ENCODE results near the gene TRIM46.

Gene TRIM46

GRCh38 chr1:155184835-155185782 lies 11.5 kb downstream of the TRIM46 start:
- ChIA-PET CTCF (interaction anchor here (1.8 to 4.0 kb wide), 5 partner anchors 8 to 65 kb away, joined by 5 to 50 read pairs (median 19); partner anchors contain the start of genes KRTCAP2 and THBS3), POLR2A (interaction anchor here (1.0 to 1.8 kb wide), 3 partner anchors 9 to 12 kb away, joined by 3 to 13 read pairs (median 5); partner anchors contain the start of gene KRTCAP2)
- H3K4me3 ChIP-seq (ENCODE audit: low read depth, low read length): no peak overlapping the region
- no peak for DNase-seq (ENCODE audit: low read depth, low spot score)
- no peak for TF ChIP-seq CTCF (IDR thresholded peaks at IDR 0.05; ENCODE audit: insufficient read depth, low read length, missing control alignments)

- DNase-seq (ENCODE audit: low read depth, low spot score): no peak
- no peak for TF ChIP-seq CTCF (IDR thresholded peaks at IDR 0.05; ENCODE audit: insufficient read depth, low read length, missing control alignments)
- ChIA-PET POLR2A (interaction anchor here (1.0 to 1.2 kb wide), 2 partner anchors 9 to 13 kb away, joined by 3 to 5 read pairs; partner anchors contain the start of gene KRTCAP2), CTCF (interaction anchor here (3.1 to 4.0 kb wide), 3 partner anchors 8 to 13 kb away, joined by 19 to 50 read pairs (median 32); partner anchors contain the start of gene KRTCAP2)
- H3K4me3 ChIP-seq (ENCODE audit: low read depth, low read length): no peak overlapping the region
Observed at GRCh38 chr1:155185783-155186066, 12.1 kb downstream of the TRIM46 start.

- ChIA-PET CTCF (interaction anchor here (3.1 to 4.0 kb wide), 3 partner anchors 7 to 13 kb away, joined by 19 to 50 read pairs (median 32); partner anchors contain the start of gene KRTCAP2), POLR2A (interaction anchor here (1.0 to 1.2 kb wide), 2 partner anchors 8 to 14 kb away, joined by 3 to 5 read pairs; partner anchors contain the start of gene KRTCAP2)
- TF ChIP-seq CTCF (IDR thresholded peaks at IDR 0.05; ENCODE audit: insufficient read depth, low read length, missing control alignments): no peak
- H3K4me3 ChIP-seq (ENCODE audit: low read depth, low read length): no peak overlapping the region
- no peak for DNase-seq (ENCODE audit: low read depth, low spot score)
Observed at GRCh38 chr1:155186067-155186793, 12.6 kb downstream of the TRIM46 start.

GRCh38 chr1:155186794-155187455 lies 13.3 kb downstream of the TRIM46 start:
- POLR2A ChIA-PET: no interaction called here
- DNase-seq (ENCODE audit: low read depth, low spot score): no peak
- H3K4me3 ChIP-seq (ENCODE audit: low read depth, low read length): no peak overlapping the region
- TF ChIP-seq CTCF (IDR thresholded peaks at IDR 0.05; ENCODE audit: insufficient read depth, low read length, missing control alignments): no peak
- CTCF ChIA-PET: interaction anchor here (1.0 to 4.0 kb wide), 4 partner anchors 11 to 14 kb away, joined by 4 to 50 read pairs (median 12); partner anchors contain the start of gene KRTCAP2

- no peak for TF ChIP-seq CTCF (IDR thresholded peaks at IDR 0.05; ENCODE audit: insufficient read depth, low read length, missing control alignments)
- no peak for DNase-seq (ENCODE audit: low read depth, low spot score)
- ChIA-PET CTCF (interaction anchor here (1.0 to 1.1 kb wide), 2 partner anchors 13 to 15 kb away, joined by 4 read pairs; partner anchors contain the start of gene KRTCAP2), POLR2A (no interaction called here)
- H3K4me3 ChIP-seq (ENCODE audit: low read depth, low read length): no peak overlapping the region
Observed at GRCh38 chr1:155187456-155187891, 13.8 kb downstream of the TRIM46 start.
